MM.1S (cell line): Measurements from ENCODE around the gene PRR19.

ENCODE experiments used
- DNase-seq: peaks from one replicate; pipeline ENCODE4 v3.0.0-alpha.2; 2015
- H2AFZ ChIP-seq: fragments of 300-600 bp; sonication (generic); 2 replicates; pipeline ENCODE4 v1.6.0; 2016; ENCODE audit warnings: antibody characterized with exemption, low read length
- H3F3A ChIP-seq: fragments of 300-600 bp; sonication (generic); 2 replicates; pipeline ENCODE4 v1.6.1; 2016; ENCODE audit warnings: mild to moderate bottlenecking, antibody characterized with exemption, low read length, moderate library complexity, mixed read lengths; ENCODE audit not compliant: insufficient read depth
- H3K27ac ChIP-seq: fragments of 300-600 bp; sonication (generic); 2 replicates; pipeline ENCODE4 v1.5.1; 2016; ENCODE audit warnings: mild to moderate bottlenecking, low read length
- H3K27me3 ChIP-seq: fragments of 300-600 bp; sonication (generic); replicated peaks from 2 replicates; pipeline ENCODE4 v1.6.0; 2016; ENCODE audit warnings: low read length; ENCODE audit not compliant: insufficient read depth
- H3K36me3 ChIP-seq: fragments of 300-600 bp; sonication (generic); replicated peaks from 2 replicates; pipeline ENCODE4 v1.6.1; 2016; ENCODE audit warnings: mild to moderate bottlenecking, low read length, mixed read lengths; ENCODE audit not compliant: insufficient read depth
- H3K4me1 ChIP-seq: fragments of 300-600 bp; sonication (generic); 2 replicates; pipeline ENCODE4 v1.6.1; 2016; ENCODE audit warnings: low read length, mixed read lengths
- H3K4me2 ChIP-seq: fragments of 300-600 bp; sonication (generic); 2 replicates; pipeline ENCODE4 v1.6.0; 2016; ENCODE audit warnings: low read depth, low read length
- H3K4me3 ChIP-seq: fragments of 300-600 bp; sonication (generic); 2 replicates; pipeline ENCODE4 v1.5.1; 2016; ENCODE audit warnings: low read length, mixed read lengths
- H3K79me2 ChIP-seq: fragments of 300-600 bp; sonication (generic); 2 replicates; pipeline ENCODE4 v1.6.1; 2016; ENCODE audit warnings: mixed run types, low read length, mixed read lengths
- H3K9ac ChIP-seq: fragments of 300-600 bp; sonication (generic); 2 replicates; pipeline ENCODE4 v1.6.1; 2016; ENCODE audit warnings: low read length, mixed read lengths
- H3K9me2 ChIP-seq: fragments of 300-600 bp; sonication (generic); replicated peaks from 2 replicates; pipeline ENCODE4 v1.6.1; 2016; ENCODE audit warnings: mild to moderate bottlenecking, low read length, mixed read lengths; ENCODE audit not compliant: insufficient read depth
- H3K9me3 ChIP-seq: fragments of 300-600 bp; sonication (generic); replicated peaks from 2 replicates; pipeline ENCODE4 v1.6.1; 2016; ENCODE audit warnings: mild to moderate bottlenecking, low read length, mixed read lengths; ENCODE audit not compliant: insufficient read depth
- H4K20me1 ChIP-seq: fragments of 300-600 bp; sonication (generic); 2 replicates; pipeline ENCODE4 v1.6.1; 2016; ENCODE audit warnings: mild to moderate bottlenecking, low read length, moderate library complexity, mixed read lengths; ENCODE audit not compliant: insufficient read depth
- EZH2 ChIP-seq: fragments of 300-600 bp; sonication (generic); optimal IDR thresholded peaks from 2 replicates; pipeline ENCODE3; 2017; ENCODE audit warnings: low read depth, mild to moderate bottlenecking, antibody characterized with exemption, low read length, mixed read lengths
- EZH2phosphoT487 ChIP-seq: fragments of 300-600 bp; sonication (generic); IDR thresholded peaks from 2 replicates; pipeline ENCODE4 v1.6.1; 2018; ENCODE audit warnings: antibody characterized with exemption, low read length
- TF ChIP-seq, protein P1 (sequence below): fragments of 300-600 bp; sonication (generic); IDR thresholded peaks from 2 replicates; pipeline ENCODE4 v1.5.1; 2016; ENCODE audit warnings: antibody characterized with exemption, low read length, mixed read lengths

Gene PRR19

DNA sequence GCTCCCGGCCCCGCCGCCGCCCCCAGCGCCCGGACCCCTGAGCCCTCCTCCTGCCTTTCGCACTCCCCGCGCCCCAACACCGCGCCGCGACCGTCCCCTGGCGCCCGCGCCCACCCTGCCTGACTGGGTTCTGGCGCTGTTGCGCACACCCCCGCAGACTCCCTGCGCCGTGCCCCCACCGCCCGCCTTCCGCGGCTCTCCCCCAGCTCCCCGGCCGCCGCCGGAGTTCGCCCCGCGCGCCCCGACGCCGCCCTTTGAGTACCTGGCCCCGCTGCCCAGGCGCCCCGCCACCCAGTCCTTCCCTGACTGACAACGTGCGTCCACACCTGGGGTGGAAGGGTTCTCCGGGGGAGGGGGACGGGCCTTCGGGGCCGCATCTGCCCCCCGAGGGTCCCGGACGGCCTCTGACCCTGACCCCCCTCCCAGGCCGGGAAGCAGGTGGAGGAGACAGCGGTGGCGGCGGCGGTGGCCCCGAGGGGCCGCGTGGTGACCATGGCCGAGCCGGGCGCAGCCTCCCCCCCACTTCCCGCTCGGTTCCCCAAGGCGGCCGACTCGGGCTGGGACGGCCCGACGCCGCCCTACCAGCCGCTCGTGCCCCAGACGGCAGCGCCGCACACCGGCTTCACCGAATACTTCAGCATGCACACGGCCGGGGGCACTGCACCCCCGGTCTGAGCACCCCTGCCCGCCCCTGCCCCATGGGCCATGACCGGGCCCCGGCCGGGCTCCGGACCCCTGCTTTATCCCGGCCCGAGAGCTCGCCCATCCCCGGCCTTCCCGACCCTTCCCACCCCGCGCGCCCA is 22.1 kb downstream of the PRR19 start:
- Histone ChIP-seq H3K9me3 (no peaks in the 10 kb centered on the region), H3K79me2 (peaks cover 20% of the 10 kb centered on the region), H3K4me3 (peak overlapping the region; percentile 45; the same call in 1 of the 2 replicates), H3K36me3 (no peaks in the 10 kb centered on the region), H3K9ac (no peak overlapping the region), H3K4me2 (peak overlapping the region; percentile 75; the same call in 1 of the 2 replicates), H3K27ac (no peak overlapping the region), H3K27me3 (peaks cover 44% of the 10 kb centered on the region), H3K4me1 (no peaks in the 10 kb centered on the region), H3K9me2 (no peaks in the 10 kb centered on the region), H4K20me1 (no peaks in the 10 kb centered on the region), H3F3A (no peaks in the 10 kb centered on the region), H2AFZ (0 out of 2 replicates have a peak overlapping the region, but pooled peaks have one; percentile 11)
- no peak for DNase-seq
- TF ChIP-seq EZH2phosphoT487 (no peak; the same call in 1 of the 2 replicates), EZH2 (peak; percentile 94)
- TF ChIP-seq, protein P1, sequence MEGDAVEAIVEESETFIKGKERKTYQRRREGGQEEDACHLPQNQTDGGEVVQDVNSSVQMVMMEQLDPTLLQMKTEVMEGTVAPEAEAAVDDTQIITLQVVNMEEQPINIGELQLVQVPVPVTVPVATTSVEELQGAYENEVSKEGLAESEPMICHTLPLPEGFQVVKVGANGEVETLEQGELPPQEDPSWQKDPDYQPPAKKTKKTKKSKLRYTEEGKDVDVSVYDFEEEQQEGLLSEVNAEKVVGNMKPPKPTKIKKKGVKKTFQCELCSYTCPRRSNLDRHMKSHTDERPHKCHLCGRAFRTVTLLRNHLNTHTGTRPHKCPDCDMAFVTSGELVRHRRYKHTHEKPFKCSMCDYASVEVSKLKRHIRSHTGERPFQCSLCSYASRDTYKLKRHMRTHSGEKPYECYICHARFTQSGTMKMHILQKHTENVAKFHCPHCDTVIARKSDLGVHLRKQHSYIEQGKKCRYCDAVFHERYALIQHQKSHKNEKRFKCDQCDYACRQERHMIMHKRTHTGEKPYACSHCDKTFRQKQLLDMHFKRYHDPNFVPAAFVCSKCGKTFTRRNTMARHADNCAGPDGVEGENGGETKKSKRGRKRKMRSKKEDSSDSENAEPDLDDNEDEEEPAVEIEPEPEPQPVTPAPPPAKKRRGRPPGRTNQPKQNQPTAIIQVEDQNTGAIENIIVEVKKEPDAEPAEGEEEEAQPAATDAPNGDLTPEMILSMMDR, result no peak

DNA sequence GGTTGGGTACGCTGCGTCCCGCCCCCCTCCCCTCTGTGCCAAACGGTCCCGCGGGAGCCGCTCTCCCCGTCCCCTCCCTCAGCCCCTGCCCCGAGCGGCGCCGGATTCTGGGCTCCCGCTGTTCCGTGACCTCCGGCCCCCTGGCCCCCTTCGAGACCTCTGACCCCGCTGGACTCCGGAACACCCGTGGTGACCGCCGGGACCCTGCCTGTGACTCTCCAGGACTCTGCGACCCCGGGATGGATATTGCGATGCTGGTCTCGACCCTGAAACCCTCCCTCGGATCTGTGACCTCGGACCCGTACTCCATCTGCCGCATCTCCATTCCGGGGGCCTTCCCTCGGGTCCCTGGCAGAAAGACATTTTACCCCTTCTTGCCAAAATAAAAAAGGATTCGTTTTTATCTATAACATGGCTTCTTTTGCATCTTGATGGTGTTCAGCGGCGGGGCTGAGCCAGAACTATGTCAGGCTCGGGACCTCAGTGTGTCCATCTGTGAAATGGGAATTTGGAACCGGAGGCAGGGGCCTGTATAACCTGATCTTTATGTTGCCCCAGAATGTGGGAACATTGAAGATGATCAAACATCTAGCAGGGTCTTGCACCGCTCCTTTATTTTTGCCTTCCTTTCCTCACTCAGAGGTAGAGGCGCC is 22.8 kb downstream of the PRR19 start:
- Histone ChIP-seq H4K20me1 (no peaks in the 10 kb centered on the region), H3K79me2 (peaks cover 20% of the 10 kb centered on the region), H3F3A (no peaks in the 10 kb centered on the region), H3K4me3 (peak overlapping the region; percentile 45), H3K9me2 (no peaks in the 10 kb centered on the region), H3K27ac (no peak overlapping the region), H3K27me3 (peaks cover 40% of the 10 kb centered on the region), H3K4me1 (no peaks in the 10 kb centered on the region), H2AFZ (peak overlapping the region; percentile 79), H3K36me3 (no peaks in the 10 kb centered on the region), H3K4me2 (peak overlapping the region; percentile 75), H3K9ac (no peak overlapping the region; the same call in 1 of the 2 replicates), H3K9me3 (no peaks in the 10 kb centered on the region)
- TF ChIP-seq, protein P1, result no peak; the same call in 1 of the 2 replicates
- TF ChIP-seq EZH2phosphoT487, result no peak
- DNase-seq, result no peak

DNA sequence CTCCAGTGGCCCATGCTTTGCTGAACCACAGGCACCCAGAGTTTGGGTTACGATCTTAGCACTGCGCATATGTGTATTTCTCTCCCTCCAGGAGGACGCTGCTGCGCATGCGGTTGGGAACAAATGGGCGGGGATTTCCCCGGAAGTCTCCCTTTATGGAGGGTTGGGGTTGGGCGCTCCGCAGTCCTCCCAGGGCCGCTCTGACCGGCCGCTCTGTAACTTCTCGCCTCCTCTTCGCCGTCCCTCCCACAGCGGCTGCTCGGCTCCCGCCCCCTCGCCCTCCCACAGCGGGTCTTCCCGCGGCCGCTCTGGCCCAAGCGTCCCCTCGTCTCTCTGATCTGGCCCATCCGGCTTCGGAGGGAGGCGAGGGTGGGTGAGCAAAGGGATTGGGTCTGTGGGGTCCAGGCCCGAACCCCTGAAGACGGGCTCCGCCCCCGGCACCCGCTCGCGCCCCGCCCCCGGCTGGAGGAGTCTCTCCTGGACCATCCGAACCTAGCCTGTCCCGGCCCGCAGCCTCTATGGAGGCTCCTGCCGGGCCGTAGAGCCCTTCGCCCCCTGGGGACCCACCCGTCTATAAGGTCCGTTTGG is 23.5 kb downstream of the PRR19 start, which contains the start of gene MEGF8:
TSS of gene MEGF8 (plus strand) at position 328 of the 588 bp plus-strand sequence. CDS start 609 bp downstream, outside the sequence.
- H3K4me3 ChIP-seq, result peak within 1 kb of the TSS; percentile 98
- peak within 1 kb of the TSS; percentile 75 for H3K4me2 ChIP-seq
- H3K27ac ChIP-seq, result peak within 1 kb of the TSS; percentile 3; the same call in 1 of the 2 replicates
- H3K9me3 ChIP-seq, result no peaks in the 10 kb centered on the region
- no peaks in the 10 kb centered on the region for H3F3A ChIP-seq
- H3K36me3 ChIP-seq, result no peaks in the 10 kb centered on the region
- no peaks in the 10 kb centered on the region for H3K4me1 ChIP-seq
- peak; percentile 99 for DNase-seq
- H4K20me1 ChIP-seq, result no peaks in the 10 kb centered on the region
- H3K9ac ChIP-seq, result peak within 1 kb of the TSS; percentile 83
- H2AFZ ChIP-seq, result peak within 1 kb of the TSS; percentile 94
- peaks cover 20% of the 10 kb centered on the region for H3K79me2 ChIP-seq
- no peaks in the 10 kb centered on the region for H3K9me2 ChIP-seq
- TF ChIP-seq EZH2phosphoT487 (no peak), EZH2 (no peak)
- TF ChIP-seq, protein P1, result peak; percentile 91; the same call in 1 of the 2 replicates
- H3K27me3 ChIP-seq, result peaks cover 34% of the 10 kb centered on the region
